Measurements from ENCODE around the gene ZNF354C. TPM values are rescaled to one million over a fixed set of nuclear protein-coding genes. Genes with fewer than 3 reads are reported as not detected.

ZNF354C gene
- total and polyA plus RNA-seq, 2 of the 4 experiments (the other 2 are of a cell fraction), result 1.9 to 5.6 TPM

DNA sequence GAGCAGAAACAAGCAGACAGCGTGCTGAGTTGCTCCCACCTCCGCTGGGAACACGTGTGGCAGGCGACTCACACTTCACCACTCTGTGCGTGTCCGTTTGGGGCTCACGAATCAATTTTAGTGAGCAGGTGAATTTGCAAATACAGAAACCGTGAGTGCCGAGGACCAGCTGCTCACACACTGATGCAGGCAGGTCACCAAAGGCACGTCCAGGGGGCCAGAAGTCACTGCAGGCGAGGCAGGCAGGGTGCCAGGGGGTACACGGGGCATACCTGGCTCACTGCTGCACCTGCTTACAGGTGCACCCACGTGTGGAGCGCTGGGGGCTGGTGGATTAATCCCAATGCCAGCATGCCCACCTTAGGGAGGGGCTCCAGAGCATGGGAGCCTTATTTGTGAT is 68.8 kb downstream of the ZNF354C start:
- Histone ChIP-seq H3K9ac (ENCODE audit: low read depth, low read length) (no peak overlapping the region), H3K4me1 (ENCODE audit: control insufficient read depth, insufficient read depth, low read length) (no peaks in the 10 kb centered on the region), H4K20me1 (ENCODE audit: insufficient read depth, low read length) (no peaks in the 10 kb centered on the region), H2AFZ (replicated peaks; ENCODE audit: low read length, poor library complexity) (no peak overlapping the region), H3K18ac (ENCODE audit: low read depth, low read length) (no peak overlapping the region), H4K8ac (ENCODE audit: low read depth in 2 of 2, low read length in 2 of 2) (no peak overlapping the region), H3K9me1 (ENCODE audit: insufficient read depth, low read length) (no peaks in the 10 kb centered on the region), H3K23ac (ENCODE audit: low read depth, low read length) (no peak overlapping the region), H3K36me3 (ENCODE audit: control insufficient read depth, insufficient read depth, low read length) (peaks cover 54% of the 10 kb centered on the region), H2BK15ac (ENCODE audit: low read depth, low read length) (no peak overlapping the region), H3K27ac (ENCODE audit: insufficient read depth, low read length) (no peak overlapping the region), H3K14ac (replicated peaks; ENCODE audit: low read depth, low read length) (no peak overlapping the region), H3K4me3 (ENCODE audit: insufficient read depth, low read depth, low read length) (no peak overlapping the region), H3K27me3 (ENCODE audit: control insufficient read depth, insufficient read depth, low read length) (no peaks in the 10 kb centered on the region), H2AK5ac (ENCODE audit: low read depth, low read length) (no peak overlapping the region), H3K4ac (ENCODE audit: low read depth, low read length) (no peak overlapping the region), H4K91ac (ENCODE audit: insufficient read depth, low read depth, low read length) (no peak overlapping the region), H3K9me3 (ENCODE audit: control insufficient read depth, insufficient read depth, low read length) (no peaks in the 10 kb centered on the region), H4K5ac (ENCODE audit: low read depth, low read length) (no peak overlapping the region), H2BK120ac (ENCODE audit: low read depth, low read length) (no peak overlapping the region), H3K4me2 (ENCODE audit: low read depth, low read length) (no peak overlapping the region), H2BK5ac (ENCODE audit: low read depth, low read length, poor library complexity, severe bottlenecking) (no peak overlapping the region), H3K56ac (ENCODE audit: extremely low read depth, insufficient read depth, low read length) (no peak overlapping the region), H3K79me1 (ENCODE audit: low read depth in 1 of 2, low read length in 2 of 2) (no peaks in the 10 kb centered on the region), H2BK20ac (ENCODE audit: low read depth, low read length) (no peak overlapping the region), H2AK9ac (replicated peaks; ENCODE audit: low read depth, low read length, poor library complexity) (peak overlapping the region; percentile 16)
- no peak for TF ChIP-seq BHLHE40 (IDR thresholded peaks at IDR 0.05; ENCODE audit: low read depth, low read length)
- no peak for TF ChIP-seq CHD1 (IDR thresholded peaks at IDR 0.05; ENCODE audit: low read depth, low read length)
- TF ChIP-seq FOS (IDR thresholded peaks at IDR 0.05; ENCODE audit: low read depth, low read length), result no peak
- no peak for TF ChIP-seq RFX5 (IDR thresholded peaks at IDR 0.05; ENCODE audit: low read depth, low read length)
- TF ChIP-seq POLR2A (IDR thresholded peaks at IDR 0.05; ENCODE audit: low read depth, low read length), result no peak
- TF ChIP-seq NFE2L2 (IDR thresholded peaks at IDR 0.05; ENCODE audit: low read depth, low read length), result no peak
- TF ChIP-seq MXI1 (IDR thresholded peaks at IDR 0.05; ENCODE audit: borderline replicate concordance, low read depth, low read length), result no peak
- no peak for TF ChIP-seq RAD21 (IDR thresholded peaks at IDR 0.05; ENCODE audit: low read length)
- TF ChIP-seq, protein P1, sequence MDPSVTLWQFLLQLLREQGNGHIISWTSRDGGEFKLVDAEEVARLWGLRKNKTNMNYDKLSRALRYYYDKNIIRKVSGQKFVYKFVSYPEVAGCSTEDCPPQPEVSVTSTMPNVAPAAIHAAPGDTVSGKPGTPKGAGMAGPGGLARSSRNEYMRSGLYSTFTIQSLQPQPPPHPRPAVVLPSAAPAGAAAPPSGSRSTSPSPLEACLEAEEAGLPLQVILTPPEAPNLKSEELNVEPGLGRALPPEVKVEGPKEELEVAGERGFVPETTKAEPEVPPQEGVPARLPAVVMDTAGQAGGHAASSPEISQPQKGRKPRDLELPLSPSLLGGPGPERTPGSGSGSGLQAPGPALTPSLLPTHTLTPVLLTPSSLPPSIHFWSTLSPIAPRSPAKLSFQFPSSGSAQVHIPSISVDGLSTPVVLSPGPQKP (IDR thresholded peaks at IDR 0.05; ENCODE audit: borderline replicate concordance, low read depth, low read length), result no peak
- TF ChIP-seq, protein P2, sequence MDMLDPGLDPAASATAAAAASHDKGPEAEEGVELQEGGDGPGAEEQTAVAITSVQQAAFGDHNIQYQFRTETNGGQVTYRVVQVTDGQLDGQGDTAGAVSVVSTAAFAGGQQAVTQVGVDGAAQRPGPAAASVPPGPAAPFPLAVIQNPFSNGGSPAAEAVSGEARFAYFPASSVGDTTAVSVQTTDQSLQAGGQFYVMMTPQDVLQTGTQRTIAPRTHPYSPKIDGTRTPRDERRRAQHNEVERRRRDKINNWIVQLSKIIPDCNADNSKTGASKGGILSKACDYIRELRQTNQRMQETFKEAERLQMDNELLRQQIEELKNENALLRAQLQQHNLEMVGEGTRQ (IDR thresholded peaks at IDR 0.05; ENCODE audit: low read depth, low read length), result no peak
- TF ChIP-seq, protein P3, sequence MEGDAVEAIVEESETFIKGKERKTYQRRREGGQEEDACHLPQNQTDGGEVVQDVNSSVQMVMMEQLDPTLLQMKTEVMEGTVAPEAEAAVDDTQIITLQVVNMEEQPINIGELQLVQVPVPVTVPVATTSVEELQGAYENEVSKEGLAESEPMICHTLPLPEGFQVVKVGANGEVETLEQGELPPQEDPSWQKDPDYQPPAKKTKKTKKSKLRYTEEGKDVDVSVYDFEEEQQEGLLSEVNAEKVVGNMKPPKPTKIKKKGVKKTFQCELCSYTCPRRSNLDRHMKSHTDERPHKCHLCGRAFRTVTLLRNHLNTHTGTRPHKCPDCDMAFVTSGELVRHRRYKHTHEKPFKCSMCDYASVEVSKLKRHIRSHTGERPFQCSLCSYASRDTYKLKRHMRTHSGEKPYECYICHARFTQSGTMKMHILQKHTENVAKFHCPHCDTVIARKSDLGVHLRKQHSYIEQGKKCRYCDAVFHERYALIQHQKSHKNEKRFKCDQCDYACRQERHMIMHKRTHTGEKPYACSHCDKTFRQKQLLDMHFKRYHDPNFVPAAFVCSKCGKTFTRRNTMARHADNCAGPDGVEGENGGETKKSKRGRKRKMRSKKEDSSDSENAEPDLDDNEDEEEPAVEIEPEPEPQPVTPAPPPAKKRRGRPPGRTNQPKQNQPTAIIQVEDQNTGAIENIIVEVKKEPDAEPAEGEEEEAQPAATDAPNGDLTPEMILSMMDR (conservative IDR thresholded peaks at IDR 0.05; ENCODE audit: low read depth, low read length), result no peak
- no peak for TF ChIP-seq MAZ (IDR thresholded peaks at IDR 0.05; ENCODE audit: borderline replicate concordance, low read depth, low read length)
- ATAC-seq (ENCODE audit: low read depth) (no peak), DNase-seq (no peak)
- WGBS, 2 experiments (ENCODE audit: extremely low coverage in 2 of 2, insufficient read length in 1 of 2), result 91% methylated on average over 4 of the region's 14 CpGs; no CpG with 5 or more reads in 1 of the 2 experiments
- ChIA-PET POLR2A (ENCODE audit: unreplicated experiment) (no interaction called here), CTCF (no interaction called here)
- dilution Hi-C loops (cut with HindIII; ENCODE audit: low sequenced_read_pairs, unreplicated experiment) (no loop called here), intact Hi-C loops (cut with micrococcal nuclease) (no loop called here), in situ Hi-C loops (cut with MboI; ENCODE audit: low sequenced_read_pairs) (no loop called here)
- no TSS peak for BruUV-seq (replicated peaks)
